GM12878 (cell line): Measurements from ENCODE around the gene H2BK1. TPM values are rescaled to one million over a fixed set of nuclear protein-coding genes. Genes with fewer than 3 reads are reported as not detected.

Experiments used
- ATAC-seq: fragments of 200-7000 bp; cut with Tn5 transposase; 3 replicates; pipeline ENCODE4 v1.9.1; 2020; ENCODE audit warnings: mild to moderate bottlenecking, moderate library complexity
- BruUV-seq: library from RNA; stranded (reverse); fragments of 400-500 nt; replicated peaks from 2 replicates; lab custom pipeline; 2021; lab: Mats Ljungman, UMichigan
- CTCF ChIA-PET: fragments of 300-600 bp; sonication (Branson Sonifier 250); formaldehyde crosslinking; extraction: SDS; loops from one replicate; lab custom pipeline; 2021; ENCODE audit warnings: inconsistent platforms; lab: Yijun Ruan, JAX
- POLR2A ChIA-PET: fragments of 350-600 bp; formaldehyde crosslinking; extraction: SDS; loops from one replicate; lab custom pipeline; 2021; ENCODE audit warnings: inconsistent platforms; lab: Charles Lee
- RAD21 ChIA-PET: fragments of 300-600 bp; sonication (Branson Sonifier 250); formaldehyde crosslinking; loops from one replicate; lab custom pipeline; 2023; ENCODE audit warnings: antibody characterized with exemption; ENCODE audit not compliant: unreplicated experiment; lab: Charles Lee
- SMC1A ChIA-PET: fragments of 300-600 bp; sonication (Branson Sonifier 250); formaldehyde crosslinking; loops from one replicate; lab custom pipeline; 2023; ENCODE audit not compliant: unreplicated experiment, uncharacterized antibody; lab: Charles Lee
- DNase-seq: peaks from one replicate; pipeline ENCODE4 v3.0.0-alpha.2; 2011; ENCODE audit warnings: low read depth, low spot score
- FAIRE-seq: peaks from 3 replicates; lab custom pipeline; 2011; peaks lifted over from hg19 to GRCh38; lab: Jason Lieb, UNC
- H2AFZ ChIP-seq: 2 replicates; pipeline ENCODE4 v1.6.0; 2011; ENCODE audit warnings: low read depth, low read length, control low read depth; ENCODE audit not compliant: control insufficient read depth
- H3K27ac ChIP-seq: 2 replicates; pipeline ENCODE4 v1.5.1; 2011; ENCODE audit warnings: control low read depth; ENCODE audit not compliant: control insufficient read depth, insufficient read depth
- H3K27me3 ChIP-seq, 2 experiments: replicated peaks in 1 of 2; 2 replicates each; pipeline versions ENCODE4 v1.6.0 to v1.6.1; 2011; ENCODE audit warnings: low read length in 1 of 2; ENCODE audit not compliant: control insufficient read depth in 2 of 2, insufficient read depth in 2 of 2
- H3K36me3 ChIP-seq, 2 experiments: 2 replicates each; pipeline ENCODE4 v1.5.1; 2011; ENCODE audit warnings: low read length in 1 of 2; ENCODE audit not compliant: control insufficient read depth in 2 of 2, insufficient read depth in 2 of 2
- H3K4me1 ChIP-seq: 2 replicates; pipeline ENCODE4 v1.6.1; 2011; ENCODE audit warnings: mild to moderate bottlenecking, low read length, moderate library complexity, mixed read lengths; ENCODE audit not compliant: control insufficient read depth, insufficient read depth
- H3K4me2 ChIP-seq: 2 replicates; pipeline ENCODE4 v1.6.0; 2011; ENCODE audit warnings: control low read depth; ENCODE audit not compliant: control insufficient read depth, insufficient read depth
- H3K4me3 ChIP-seq: fragments of 200-600 bp; sonication (generic); 2 replicates; pipeline ENCODE4 v1.5.1; 2016
- H3K79me2 ChIP-seq: 2 replicates; pipeline ENCODE4 v1.6.0; 2011; ENCODE audit warnings: low read length; ENCODE audit not compliant: control insufficient read depth, insufficient read depth
- H3K9ac ChIP-seq: 2 replicates; pipeline ENCODE4 v1.8.0; 2011; ENCODE audit warnings: low read length, control low read depth, mixed read lengths; ENCODE audit not compliant: control insufficient read depth, insufficient read depth
- H3K9me3 ChIP-seq: replicated peaks from 3 replicates; pipeline ENCODE4 v1.5.1; 2011; ENCODE audit warnings: mild to moderate bottlenecking, low read length; ENCODE audit not compliant: control insufficient read depth, insufficient read depth
- H4K20me1 ChIP-seq: 2 replicates; pipeline ENCODE4 v1.6.0; 2011; ENCODE audit not compliant: control insufficient read depth, insufficient read depth
- CTCF ChIP-seq, 3 experiments: IDR thresholded peaks in 2 of 3; conservative IDR thresholded peaks in 1 of 3; 2 replicates each; pipeline ENCODE4 v1.5.1; 2011; ENCODE audit warnings: low read depth in 3 of 3, low read length in 3 of 3, mild to moderate bottlenecking in 3 of 3, control low read depth in 2 of 3, moderate library complexity in 2 of 3, inconsistent platforms in 1 of 3, mixed read lengths in 1 of 3; ENCODE audit not compliant: control insufficient read depth in 2 of 3, insufficient read depth in 1 of 3; ENCODE audit errors: extremely low read depth in 1 of 3
- FOXK2 ChIP-seq: fragments of 450-650 bp; IDR thresholded peaks from 2 replicates; pipeline ENCODE4 v1.6.1; 2017; ENCODE audit warnings: mild to moderate bottlenecking, moderate library complexity
- MTA2 ChIP-seq: fragments of 450-650 bp; IDR thresholded peaks from 2 replicates; pipeline ENCODE4 v1.6.1; 2016; ENCODE audit warnings: low read depth, mild to moderate bottlenecking, moderate library complexity
- NFIC ChIP-seq: IDR thresholded peaks from 2 replicates; pipeline ENCODE4 v1.6.1; 2012; ENCODE audit warnings: low read depth, mild to moderate bottlenecking, inconsistent platforms, low read length, moderate library complexity
- NFYB ChIP-seq: IDR thresholded peaks from 2 replicates; pipeline ENCODE4 v1.6.1; 2011; ENCODE audit warnings: low read depth, mild to moderate bottlenecking, low read length, improper control_type of control experiment, moderate library complexity; ENCODE audit not compliant: insufficient read depth
- NR2C1 ChIP-seq: fragments of 450-650 bp; IDR thresholded peaks from 2 replicates; pipeline ENCODE4 v1.6.1; 2017; ENCODE audit warnings: antibody characterized with exemption, mild to moderate bottlenecking, moderate library complexity
- PAX8 ChIP-seq: fragments of 450-650 bp; IDR thresholded peaks from 2 replicates; pipeline ENCODE4 v1.6.1; 2017; ENCODE audit warnings: mild to moderate bottlenecking, moderate library complexity
- RBBP5 ChIP-seq: fragments of 200-600 bp; sonication (generic); conservative IDR thresholded peaks from 2 replicates; pipeline ENCODE4 v1.6.1; 2016
- YBX1 ChIP-seq: fragments of 450-650 bp; IDR thresholded peaks from 2 replicates; pipeline ENCODE4 v1.6.1; 2016; ENCODE audit warnings: antibody characterized with exemption
- ZBTB33 ChIP-seq: fragments of 450-650 bp; IDR thresholded peaks from 2 replicates; pipeline ENCODE4 v1.6.1; 2017; ENCODE audit warnings: mild to moderate bottlenecking
- ZBTB4 ChIP-seq: fragments of 450-650 bp; formaldehyde crosslinking; IDR thresholded peaks from 2 replicates; pipeline ENCODE4 v1.4.0; 2022; ENCODE audit warnings: mild to moderate bottlenecking, moderate library complexity
- ZBTB40 ChIP-seq: fragments of 450-650 bp; IDR thresholded peaks from 2 replicates; pipeline ENCODE4 v1.6.1; 2016; ENCODE audit warnings: mild to moderate bottlenecking, moderate library complexity, borderline replicate concordance
- WGBS: methylation state at CpG from one replicate; pipeline ENCODE4 v1.1.6; 2016; ENCODE audit warnings: low lambda C conversion rate; ENCODE audit not compliant: insufficient replicate concordance, insufficient coverage; ENCODE audit errors: missing lambda C conversion rate; 5-methylcytosine and 5-hydroxymethylcytosine counted together
- in situ Hi-C: fragments of 300-500 bp; cut with MboI; formaldehyde crosslinking; loops from 9 replicates; pipeline ENCODE4 v1.14.3; 2018; ENCODE audit warnings: mixed read lengths
- intact Hi-C: fragments of 100-400 bp; cut with micrococcal nuclease; formaldehyde crosslinking; loops from one replicate; pipeline ENCODE4 v1.14.2; 2022; ENCODE audit not compliant: unreplicated experiment
- polyA plus RNA-seq, 11 experiments: library from polyadenylated mRNA; depleted of rRNA in 4 of 11; unstranded in 6 of 11; stranded (reverse) in 5 of 11; fragments of >200 nt; fragmentation: Nextera tagmentation in 4 of 11; fragmentation: Illumina TruSeq in 1 of 11; extraction: Ambion mirVana in 4 of 11; extraction: Trizol in 1 of 11; gene quantifications; 1 replicate in 1 of 11; 2 replicates in 10 of 11; pipeline versions ENCODE4 v1.2.1 to v1.2.3, GENCODE V29; 2011 to 2016; ENCODE audit warnings: inconsistent platforms in 2 of 11, missing spikeins in 2 of 11, low read depth in 1 of 11
- total RNA-seq, 4 experiments: library from RNA; depleted of rRNA in 3 of 4; stranded (reverse); fragments of >200 nt in 3 of 4; fragmentation: Illumina TruSeq in 1 of 4; extraction: Trizol in 1 of 4; gene quantifications; 2 replicates each; pipeline versions ENCODE4 v1.2.1 to v1.2.3, GENCODE V29; 2013 to 2021

Gene H2BK1
- total and polyA plus RNA-seq, 10 of the 15 experiments (the other 5 are each of a cell fraction or from before 2014, with no cell fraction given) = 0.54 TPM; not detected in 9

GRCh38 chr7:151173386-151174245 is 36.7 kb downstream of the H2BK1 start:
- in situ Hi-C loops = no loop called here
- intact Hi-C loops = loop anchor here (5.0 kb wide), 1 partner anchor 69 kb away; no protein-coding TSS in a partner anchor
- Histone ChIP-seq H3K27ac (no peak overlapping the region), H3K4me1 (no peaks in the 10 kb centered on the region), H4K20me1 (no peaks in the 10 kb centered on the region), H3K9ac (no peak overlapping the region), H2AFZ (no peak overlapping the region), H3K9me3 (no peaks in the 10 kb centered on the region), H3K4me3 (no peak overlapping the region), H3K4me2 (no peak overlapping the region), H3K27me3 (peaks cover 4 to 14% of the 10 kb centered on the region in 2 experiments; a peak in 3 of 4 replicates), H3K36me3 (no peaks in the 10 kb centered on the region), H3K79me2 (no peaks in the 10 kb centered on the region)
- RAD21 ChIA-PET = no interaction called here
- DNase-seq (no peak), ATAC-seq (no peak), FAIRE-seq (no peak)
- 80% methylated on average over 38 of the region's 43 CpGs for WGBS
- SMC1A ChIA-PET = no interaction called here
- POLR2A ChIA-PET = no interaction called here
- no TSS peak for BruUV-seq
- CTCF ChIA-PET = no interaction called here
- TF ChIP-seq ZBTB4 (no peak), NFYB (no peak), MTA2 (no peak), PAX8 (no peak), ZBTB33 (no peak), RBBP5 (no peak), ZBTB40 (no peak), NR2C1 (no peak), CTCF (IDR thresholded peaks at IDR 0.05 in 2 of 3, conservative IDR thresholded peaks at IDR 0.05 in 1 of 3; ENCODE audit: control insufficient read depth in 2 of 3, extremely low read depth in 1 of 3, insufficient read depth in 1 of 3, low read depth in 3 of 3, low read length in 3 of 3) (no peak), YBX1 (no peak), FOXK2 (no peak), NFIC (no peak)
